Hepatic stellate cell (primary cell): ENCODE results near the gene RYR2.

ENCODE experiments used
- DNase-seq: peaks from one replicate; pipeline ENCODE4 v3.0.0; 2011; ENCODE audit warnings: low spot score

The RYR2 gene

GRCh38 chr1:237041795-237042525 lies at the start of gene RYR2:
Gene RYR2, plus strand, starts transcription at chr1:237042184. Its CDS starts 338 bp downstream, at chr1:237042522.
- DNase-seq, result no peak

- DNase-seq, result no peak
Measured at GRCh38 chr1:236992449-236992848, 49.5 kb upstream of the RYR2 start.

GRCh38 chr1:236994450-236994849 lies 47.5 kb upstream of the RYR2 start:
- DNase-seq, result no peak

- no peak for DNase-seq
Measured at GRCh38 chr1:236997361-236997760, 44.6 kb upstream of the RYR2 start.

- DNase-seq, result no peak
Measured at GRCh38 chr1:236997882-236998281, 44.1 kb upstream of the RYR2 start.

- no peak for DNase-seq
Measured at GRCh38 chr1:236998546-236998945, 43.4 kb upstream of the RYR2 start.

- DNase-seq, result no peak
Measured at GRCh38 chr1:237000191-237000590, 41.8 kb upstream of the RYR2 start.

- DNase-seq, result no peak
Measured at GRCh38 chr1:237003516-237003915, 38.5 kb upstream of the RYR2 start.

- no peak for DNase-seq
Measured at GRCh38 chr1:237004116-237004515, 37.9 kb upstream of the RYR2 start, which contains the start of gene MT1HL1. Gene MT1HL1, minus strand, starts transcription at chr1:237004441. Its CDS starts 69 bp downstream, at chr1:237004372.

- no peak for DNase-seq
Measured at GRCh38 chr1:237005674-237006073, 36.3 kb upstream of the RYR2 start.

- DNase-seq, result no peak
Measured at GRCh38 chr1:237007147-237007881, 34.7 kb upstream of the RYR2 start.

GRCh38 chr1:237009611-237010010 lies 32.4 kb upstream of the RYR2 start:
- DNase-seq, result no peak

GRCh38 chr1:237011432-237011831 lies 30.6 kb upstream of the RYR2 start:
- no peak for DNase-seq

GRCh38 chr1:237012361-237012760 lies 29.6 kb upstream of the RYR2 start:
- no peak for DNase-seq

- no peak for DNase-seq
Measured at GRCh38 chr1:237012788-237013383, 29.1 kb upstream of the RYR2 start.

- no peak for DNase-seq
Measured at GRCh38 chr1:237013608-237014007, 28.4 kb upstream of the RYR2 start.

- DNase-seq, result no peak
Measured at GRCh38 chr1:237016626-237017025, 25.4 kb upstream of the RYR2 start.

GRCh38 chr1:237018896-237019295 lies 23.1 kb upstream of the RYR2 start:
- DNase-seq, result no peak

GRCh38 chr1:237025358-237026074 lies 16.5 kb upstream of the RYR2 start:
- no peak for DNase-seq

GRCh38 chr1:237029240-237029639 lies 12.7 kb upstream of the RYR2 start:
- no peak for DNase-seq

- DNase-seq, result no peak
Measured at GRCh38 chr1:237029850-237030535, 12.0 kb upstream of the RYR2 start.

- DNase-seq, result no peak
Measured at GRCh38 chr1:237031480-237031879, 10.5 kb upstream of the RYR2 start.
